ENCODE results near the gene KCNQ1. TPM values are rescaled to one million over a fixed set of nuclear protein-coding genes. Genes with fewer than 3 reads are reported as not detected.

KCNQ1 gene
- total and polyA plus RNA-seq, 8 donors = 14.0 to 61.1 (median 46.7) TPM

- Histone ChIP-seq H3K4me3 (no peak overlapping the region), H3K27ac (no peak overlapping the region), H3K9me3 (no peaks in the 10 kb centered on the region), H3K36me3 (no peaks in the 10 kb centered on the region), H3K4me1 (no peaks in the 10 kb centered on the region), H3K27me3 (no peaks in the 10 kb centered on the region)
- intact Hi-C loops (cut with DNase I) = no loop called here
- ATAC-seq = no peak
- FAIRE-seq = no peak
- no peak for TF ChIP-seq CTCF (IDR thresholded peaks at IDR 0.05)
- peak in 2 of 6 donors; percentile 15 to 57 for DNase-seq
- WGBS, 2 donors = 85 to 86% methylated on average over 18 of the region's 18 CpGs
Observed at GRCh38 chr11:2739531-2740274, 294.9 kb downstream of the KCNQ1 start.

GRCh38 chr11:2740275-2740940 lies 295.6 kb downstream of the KCNQ1 start:
- Histone ChIP-seq H3K4me3 (no peak overlapping the region), H3K27me3 (no peaks in the 10 kb centered on the region), H3K4me1 (no peaks in the 10 kb centered on the region), H3K36me3 (no peaks in the 10 kb centered on the region), H3K9me3 (no peaks in the 10 kb centered on the region), H3K27ac (no peak overlapping the region)
- ATAC-seq = no peak
- no peak for FAIRE-seq
- intact Hi-C loops (cut with DNase I) = no loop called here
- no peak for TF ChIP-seq CTCF (IDR thresholded peaks at IDR 0.05)
- 77 to 83% methylated on average over 17 of the region's 17 CpGs for WGBS, 2 donors
- peak in 3 of 6 donors; percentile 10 to 40 (median 40) for DNase-seq

GRCh38 chr11:2741006-2741376 lies 296.2 kb downstream of the KCNQ1 start:
- WGBS, 2 donors = 91 to 96% methylated on average over 7 of the region's 7 CpGs
- TF ChIP-seq CTCF (IDR thresholded peaks at IDR 0.05) = no peak
- H3K4me3 ChIP-seq = no peak overlapping the region
- no peaks in the 10 kb centered on the region for H3K27me3 ChIP-seq
- intact Hi-C loops (cut with DNase I) = no loop called here
- peak in 3 of 6 donors; percentile 6 to 48 (median 44) for DNase-seq
- no peaks in the 10 kb centered on the region for H3K36me3 ChIP-seq
- peak in 2 of 4 donors; percentile 5 for ATAC-seq
- no peak for FAIRE-seq
- no peaks in the 10 kb centered on the region for H3K9me3 ChIP-seq
- H3K27ac ChIP-seq = no peak overlapping the region
- H3K4me1 ChIP-seq = no peaks in the 10 kb centered on the region

- Histone ChIP-seq H3K36me3 (no peaks in the 10 kb centered on the region), H3K4me1 (no peaks in the 10 kb centered on the region), H3K27me3 (no peaks in the 10 kb centered on the region), H3K4me3 (no peak overlapping the region), H3K27ac (no peak overlapping the region), H3K9me3 (no peaks in the 10 kb centered on the region)
- peak in 3 of 4 donors; percentile 37 to 48 (median 37) for ATAC-seq
- TF ChIP-seq CTCF (IDR thresholded peaks at IDR 0.05) = no peak
- DNase-seq = peak in 3 of 6 donors; percentile 12 to 41 (median 34)
- intact Hi-C loops (cut with DNase I) = no loop called here
- WGBS, 2 donors = 89 to 90% methylated on average over 17 to 18 of the region's 18 CpGs
- FAIRE-seq = no peak
Observed at GRCh38 chr11:2741377-2742131, 296.7 kb downstream of the KCNQ1 start.
